ENCODE results near the gene ZSWIM8. TPM values are rescaled to one million over a fixed set of nuclear protein-coding genes. Genes with fewer than 3 reads are reported as not detected.
"Not testable (repeated sequence)": the region's sequence is repeated elsewhere in the genome, so short reads cannot be mapped to it uniquely, and the experiment has no call there.

The ZSWIM8 gene
- total RNA-seq, 3 donors from 2014 or later: 31.3 to 41.2 (median 40.5) TPM

DNA sequence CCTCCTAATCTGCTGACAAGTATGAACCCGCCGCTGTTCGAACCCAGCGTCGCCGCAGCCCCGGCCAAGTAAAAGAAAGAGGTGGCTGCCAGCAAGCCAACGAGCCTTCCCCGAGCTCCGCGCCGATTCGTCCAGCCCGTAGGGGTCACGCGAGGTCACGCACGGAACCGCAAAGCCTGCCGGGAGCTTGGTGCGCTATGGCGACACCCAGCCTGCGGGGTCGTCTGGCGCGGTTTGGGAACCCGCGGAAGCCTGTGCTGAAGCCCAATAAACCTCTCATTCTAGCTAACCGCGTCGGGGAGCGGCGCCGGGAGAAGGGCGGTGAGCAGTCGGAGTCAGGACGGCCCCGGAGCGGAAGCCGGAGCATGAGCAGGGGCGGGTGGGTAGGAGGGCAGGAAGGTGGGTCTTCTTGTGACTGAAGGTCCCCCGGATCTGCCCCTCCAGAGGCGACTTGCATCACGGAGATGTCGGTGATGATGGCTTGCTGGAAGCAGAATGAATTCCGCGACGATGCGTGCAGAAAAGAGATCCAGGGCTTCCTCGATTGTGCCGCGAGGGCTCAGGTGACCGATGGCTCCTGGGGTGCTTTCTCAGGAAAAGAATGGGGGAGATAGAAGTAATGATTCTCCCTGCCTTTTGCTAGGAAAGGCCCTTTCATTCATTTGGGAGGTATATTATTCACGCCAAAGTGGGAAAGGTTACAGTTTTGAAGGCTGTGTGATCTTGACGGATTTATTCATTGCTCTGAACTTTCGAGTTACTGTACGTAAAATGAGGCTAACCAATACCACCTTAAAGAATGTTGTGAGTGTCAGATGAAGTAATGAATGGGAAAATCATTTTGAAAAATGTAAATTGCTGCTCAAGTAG is 3.3 kb upstream of the ZSWIM8 start, which contains the start of gene CHCHD1:
TSS of gene CHCHD1 (plus strand) at position 170 of the 870 bp plus-strand sequence. CDS start at position 198, 28 bp downstream.
- H3K36me3 Mint-ChIP-seq (ENCODE audit: insufficient read depth): peaks cover 7% of the 10 kb centered on the region
- H3K9me3 Mint-ChIP-seq: no peaks in the 10 kb centered on the region
- peaks cover 52% of the 10 kb centered on the region for H3K4me1 Mint-ChIP-seq (ENCODE audit: low read depth)
- H3K4me3 Mint-ChIP-seq: peak within 1 kb of the TSS; percentile 98
- ATAC-seq (peak; percentile 78 to 81), DNase-seq (peak; percentile 85)
- H3K27me3 Mint-ChIP-seq (ENCODE audit: low read depth): no peaks in the 10 kb centered on the region

DNA sequence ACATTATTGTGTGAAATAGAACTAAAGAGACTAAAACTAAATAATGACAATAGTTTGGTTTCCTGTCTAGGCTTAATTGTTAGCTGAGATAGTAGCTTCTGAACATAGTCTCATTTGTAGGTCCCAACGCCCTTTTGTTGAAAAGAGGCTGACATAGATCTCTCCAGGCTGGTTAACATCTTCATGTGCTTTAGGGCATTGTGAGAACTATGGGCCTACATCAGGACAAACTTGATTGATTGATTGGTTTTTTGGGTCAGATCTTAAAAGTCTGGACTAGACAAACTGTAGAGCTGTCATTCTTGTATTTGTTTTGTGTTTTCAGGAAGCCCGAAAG is 2.7 kb upstream of the ZSWIM8 start:
- ATAC-seq (no peak), DNase-seq (no peak)
- Mint-ChIP-seq H3K27me3 (ENCODE audit: low read depth) (no peaks in the 10 kb centered on the region), H3K4me1 (ENCODE audit: low read depth) (peaks cover 52% of the 10 kb centered on the region), H3K36me3 (ENCODE audit: insufficient read depth) (peaks cover 7% of the 10 kb centered on the region), H3K4me3 (peak overlapping the region; percentile 98), H3K9me3 (no peaks in the 10 kb centered on the region)

DNA sequence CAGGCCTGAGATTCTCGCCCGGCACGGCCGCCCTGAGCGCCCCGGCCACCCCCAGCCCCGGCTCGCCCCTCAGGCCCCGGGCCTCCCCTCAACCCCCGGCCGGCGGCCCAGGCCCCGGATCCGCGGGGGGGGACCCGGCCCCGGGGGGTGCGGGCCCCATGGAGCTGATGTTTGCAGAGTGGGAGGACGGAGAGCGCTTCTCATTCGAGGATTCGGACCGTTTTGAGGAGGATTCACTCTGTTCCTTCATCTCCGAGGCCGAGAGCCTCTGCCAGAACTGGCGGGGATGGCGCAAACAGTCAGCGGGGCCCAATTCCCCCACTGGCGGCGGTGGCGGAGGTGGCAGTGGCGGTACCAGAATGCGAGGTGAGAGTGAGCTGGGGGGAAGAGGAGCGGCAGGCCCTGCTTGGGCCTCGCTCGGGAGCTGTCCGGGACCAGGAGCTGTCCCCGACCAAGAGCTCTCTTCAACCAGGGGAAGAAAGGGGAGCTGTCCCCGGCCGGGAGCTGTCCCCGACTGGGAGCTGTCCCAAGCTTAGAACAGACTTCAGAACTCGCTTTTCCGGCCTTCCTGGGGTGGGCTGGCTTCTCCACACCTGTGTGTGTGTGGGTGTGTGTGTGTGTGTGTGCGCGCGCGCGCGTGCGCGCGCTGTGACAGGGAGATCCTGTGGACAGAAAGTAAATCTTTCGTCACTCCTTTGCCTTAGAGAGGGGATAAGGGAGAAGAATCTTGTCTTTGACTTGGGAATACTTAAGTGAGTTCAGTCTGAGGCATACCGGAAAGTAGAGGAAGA is 510 bp downstream of the ZSWIM8 start:
- H3K4me1 Mint-ChIP-seq (ENCODE audit: low read depth): peaks cover 40% of the 10 kb centered on the region

DNA sequence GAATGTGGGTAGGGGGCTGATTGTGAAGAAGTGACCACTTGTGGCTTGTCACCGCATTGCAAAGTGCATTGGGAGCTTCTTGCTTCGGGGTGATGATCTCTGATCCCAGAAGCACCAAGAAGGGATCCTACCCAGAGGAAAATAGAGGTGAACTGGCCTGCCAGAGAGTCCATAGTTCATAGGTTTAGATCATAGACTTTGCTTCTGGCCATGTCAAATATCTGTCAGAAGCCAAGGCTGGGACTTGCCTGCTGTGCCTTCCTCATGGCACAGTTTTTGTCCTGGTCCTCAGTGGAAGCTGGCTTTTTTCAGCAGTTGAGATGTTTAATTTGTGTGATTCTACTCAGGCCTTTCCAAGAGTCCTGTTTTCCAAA is 1.1 kb downstream of the ZSWIM8 start:
- H3K9me3 Mint-ChIP-seq: no peaks in the 10 kb centered on the region
- H3K4me1 Mint-ChIP-seq (ENCODE audit: low read depth): peaks cover 37% of the 10 kb centered on the region
- ATAC-seq: no peak
- peak overlapping the region; percentile 89 for H3K4me3 Mint-ChIP-seq
- H3K36me3 Mint-ChIP-seq (ENCODE audit: insufficient read depth): peaks cover 18% of the 10 kb centered on the region
- H3K27me3 Mint-ChIP-seq (ENCODE audit: low read depth): no peaks in the 10 kb centered on the region
- DNase-seq: no peak

More for the DNA sequence above, 510 bp downstream of the ZSWIM8 start:
- H3K4me3 Mint-ChIP-seq: peak overlapping the region; percentile 89
- ATAC-seq: peak; percentile 9 to 13
- peak; percentile 34 for DNase-seq
- H3K9me3 Mint-ChIP-seq: no peaks in the 10 kb centered on the region
- peaks cover 14% of the 10 kb centered on the region for H3K36me3 Mint-ChIP-seq (ENCODE audit: insufficient read depth)
- no peaks in the 10 kb centered on the region for H3K27me3 Mint-ChIP-seq (ENCODE audit: low read depth)

DNA sequence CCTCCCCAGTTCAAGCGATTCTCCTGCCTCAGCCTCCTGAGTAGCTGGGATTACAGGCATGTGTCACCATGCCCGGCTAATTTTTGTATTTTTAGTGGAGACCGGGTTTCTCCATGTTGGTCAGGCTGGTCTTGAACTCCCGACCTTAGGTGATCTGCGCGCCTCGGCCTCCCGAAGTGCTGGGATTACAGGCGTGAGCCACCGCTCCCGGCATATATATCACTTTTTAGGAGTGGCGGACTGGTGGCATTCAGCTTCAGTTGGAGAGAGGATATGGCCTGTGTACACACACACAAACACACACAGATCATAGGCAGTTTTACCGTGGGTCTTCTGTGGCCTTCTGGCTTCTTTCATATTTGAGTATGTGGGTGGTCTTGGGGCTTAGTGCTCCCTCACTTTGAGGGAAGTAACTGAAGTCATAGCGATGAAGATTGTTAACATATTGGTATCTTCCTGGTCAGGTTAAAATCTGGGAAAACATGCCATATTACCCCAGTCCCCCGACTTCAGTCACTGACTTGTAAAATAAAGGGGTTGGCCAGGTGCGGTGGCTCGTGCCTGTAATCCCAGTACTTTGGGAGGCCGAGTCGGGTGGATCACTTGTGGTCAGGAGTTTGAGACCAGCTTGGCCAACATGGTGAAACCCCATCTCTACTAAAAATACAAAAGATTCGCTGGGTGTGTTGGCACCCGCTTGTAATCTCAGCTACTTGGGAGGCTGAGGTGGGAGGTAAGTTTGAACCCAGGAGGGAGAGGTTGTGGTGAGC is 1.8 kb downstream of the ZSWIM8 start:
- H3K27me3 Mint-ChIP-seq (ENCODE audit: low read depth); ATAC-seq; DNase-seq; H3K9me3 Mint-ChIP-seq: not testable (repeated sequence)
- Mint-ChIP-seq H3K4me1 (ENCODE audit: low read depth) (peaks cover 33% of the 10 kb centered on the region), H3K36me3 (ENCODE audit: insufficient read depth) (peaks cover 18% of the 10 kb centered on the region), H3K4me3 (peak overlapping the region; percentile 89)

DNA sequence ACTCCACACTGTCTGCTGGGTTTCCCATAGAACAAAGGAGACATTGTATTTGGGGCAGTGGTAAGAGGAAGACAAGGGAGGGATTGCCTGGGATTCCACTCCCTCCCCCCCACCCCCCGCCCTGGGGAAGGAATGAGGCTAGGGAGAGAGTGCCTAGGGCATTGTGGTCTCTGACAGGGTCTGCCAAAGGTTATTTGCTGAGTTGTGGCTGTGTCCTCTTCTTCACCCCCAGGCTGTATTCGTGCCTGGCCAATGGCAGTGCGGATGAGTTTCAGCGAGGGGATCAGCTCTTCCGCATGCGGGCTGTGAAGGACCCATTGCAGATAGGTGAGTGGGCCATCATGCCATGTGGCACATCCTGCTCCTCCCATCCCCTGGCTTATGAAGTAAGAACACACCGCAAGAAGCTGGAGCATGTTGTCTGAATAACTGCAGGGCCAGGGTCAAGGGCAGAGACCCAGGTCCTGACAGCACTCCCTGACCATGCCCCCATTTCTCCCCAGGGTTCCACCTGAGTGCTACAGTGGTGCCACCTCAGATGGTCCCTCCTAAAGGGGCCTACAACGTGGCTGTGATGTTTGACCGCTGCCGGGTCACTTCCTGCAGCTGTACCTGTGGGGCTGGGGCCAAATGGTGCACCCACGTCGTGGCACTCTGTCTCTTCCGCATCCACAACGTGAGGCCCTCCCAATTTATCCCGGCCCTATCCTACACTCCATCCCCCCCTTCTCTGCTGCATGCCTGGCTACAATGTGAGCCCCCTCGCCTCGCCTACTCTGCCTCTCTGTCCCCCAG is 3.7 kb downstream of the ZSWIM8 start:
- H3K27me3 Mint-ChIP-seq (ENCODE audit: low read depth): no peaks in the 10 kb centered on the region
- no peak for DNase-seq
- H3K9me3 Mint-ChIP-seq: no peaks in the 10 kb centered on the region
- ATAC-seq: no peak
- peaks cover 28% of the 10 kb centered on the region for H3K36me3 Mint-ChIP-seq (ENCODE audit: insufficient read depth)
- H3K4me3 Mint-ChIP-seq: no peak overlapping the region
- H3K4me1 Mint-ChIP-seq (ENCODE audit: low read depth): peaks cover 23% of the 10 kb centered on the region

DNA sequence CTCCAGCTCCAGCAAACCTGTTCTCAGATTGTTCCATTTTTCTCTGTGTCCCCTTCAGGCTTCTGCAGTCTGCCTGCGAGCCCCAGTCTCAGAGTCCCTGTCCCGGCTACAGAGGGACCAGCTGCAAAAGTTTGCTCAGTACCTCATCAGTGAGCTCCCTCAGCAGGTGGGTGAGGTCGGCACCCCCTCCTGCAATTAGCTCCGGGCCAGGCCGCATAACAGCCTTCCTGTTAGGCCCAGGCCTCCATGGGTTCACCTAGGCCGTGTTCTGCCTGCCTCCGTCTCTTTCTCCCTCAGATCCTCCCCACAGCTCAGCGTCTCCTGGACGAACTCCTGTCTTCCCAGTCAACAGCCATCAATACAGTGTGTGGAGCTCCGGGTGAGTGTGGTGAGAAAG is 4.3 kb downstream of the ZSWIM8 start:
- H3K4me3 Mint-ChIP-seq: no peak overlapping the region
- no peaks in the 10 kb centered on the region for H3K9me3 Mint-ChIP-seq
- peaks cover 31% of the 10 kb centered on the region for H3K36me3 Mint-ChIP-seq (ENCODE audit: insufficient read depth)
- no peaks in the 10 kb centered on the region for H3K27me3 Mint-ChIP-seq (ENCODE audit: low read depth)
- peaks cover 23% of the 10 kb centered on the region for H3K4me1 Mint-ChIP-seq (ENCODE audit: low read depth)
- DNase-seq: no peak
- ATAC-seq: no peak

DNA sequence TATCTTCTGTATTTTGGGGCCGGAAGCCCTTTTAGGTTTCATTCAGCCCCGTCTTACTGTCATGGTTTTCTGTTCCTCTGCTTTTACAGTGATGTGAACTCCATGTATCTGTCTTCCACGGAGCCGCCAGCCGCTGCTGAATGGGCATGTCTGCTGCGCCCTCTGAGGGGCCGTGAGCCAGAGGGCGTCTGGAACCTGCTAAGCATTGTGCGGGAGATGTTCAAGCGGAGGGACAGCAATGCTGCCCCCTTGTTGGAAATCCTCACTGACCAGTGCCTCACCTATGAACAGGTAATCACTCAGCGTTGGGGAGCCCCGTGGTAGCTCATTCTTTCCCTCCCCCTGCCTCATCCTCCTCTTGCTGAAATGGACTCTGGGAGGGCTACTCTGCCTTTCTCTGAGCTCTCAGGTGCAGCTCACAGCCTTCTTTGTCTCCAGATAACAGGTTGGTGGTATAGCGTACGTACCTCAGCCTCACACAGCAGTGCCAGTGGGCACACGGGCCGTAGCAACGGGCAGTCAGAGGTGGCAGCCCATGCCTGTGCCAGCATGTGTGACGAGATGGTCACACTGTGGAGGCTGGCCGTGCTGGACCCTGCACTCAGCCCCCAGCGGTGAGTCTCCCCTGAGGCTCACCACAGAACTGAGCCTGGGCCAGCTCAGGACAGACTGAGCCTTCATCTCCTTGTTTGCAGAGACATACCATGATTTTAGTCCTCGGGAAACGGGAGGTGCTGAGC is 5.7 kb downstream of the ZSWIM8 start:
- no peak for ATAC-seq
- no peak overlapping the region for H3K4me3 Mint-ChIP-seq

DNA sequence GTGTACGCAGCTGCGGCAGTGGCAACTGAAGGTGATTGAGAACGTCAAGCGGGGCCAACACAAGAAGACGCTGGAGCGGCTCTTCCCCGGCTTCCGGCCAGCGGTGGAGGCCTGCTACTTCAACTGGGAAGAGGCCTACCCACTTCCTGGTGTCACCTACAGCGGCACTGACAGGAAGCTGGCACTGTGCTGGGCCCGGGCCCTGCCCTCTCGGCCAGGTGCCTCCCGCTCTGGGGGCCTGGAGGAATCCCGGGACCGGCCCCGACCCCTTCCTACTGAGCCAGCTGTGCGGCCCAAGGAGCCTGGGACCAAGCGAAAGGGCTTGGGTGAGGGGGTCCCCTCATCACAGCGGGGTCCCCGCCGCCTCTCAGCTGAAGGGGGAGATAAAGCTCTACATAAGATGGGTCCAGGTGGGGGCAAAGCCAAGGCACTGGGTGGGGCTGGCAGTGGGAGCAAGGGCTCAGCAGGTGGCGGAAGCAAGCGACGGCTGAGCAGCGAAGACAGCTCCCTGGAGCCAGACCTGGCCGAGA is 6.5 kb downstream of the ZSWIM8 start:
- Mint-ChIP-seq H3K9me3 (no peaks in the 10 kb centered on the region), H3K36me3 (ENCODE audit: insufficient read depth) (peaks cover 39% of the 10 kb centered on the region)

More for the DNA sequence above, 5.7 kb downstream of the ZSWIM8 start:
- no peak for DNase-seq
- H3K4me1 Mint-ChIP-seq (ENCODE audit: low read depth): peaks cover 16% of the 10 kb centered on the region
- peaks cover 33% of the 10 kb centered on the region for H3K36me3 Mint-ChIP-seq (ENCODE audit: insufficient read depth)
- H3K9me3 Mint-ChIP-seq: no peaks in the 10 kb centered on the region
- no peaks in the 10 kb centered on the region for H3K27me3 Mint-ChIP-seq (ENCODE audit: low read depth)

DNA sequence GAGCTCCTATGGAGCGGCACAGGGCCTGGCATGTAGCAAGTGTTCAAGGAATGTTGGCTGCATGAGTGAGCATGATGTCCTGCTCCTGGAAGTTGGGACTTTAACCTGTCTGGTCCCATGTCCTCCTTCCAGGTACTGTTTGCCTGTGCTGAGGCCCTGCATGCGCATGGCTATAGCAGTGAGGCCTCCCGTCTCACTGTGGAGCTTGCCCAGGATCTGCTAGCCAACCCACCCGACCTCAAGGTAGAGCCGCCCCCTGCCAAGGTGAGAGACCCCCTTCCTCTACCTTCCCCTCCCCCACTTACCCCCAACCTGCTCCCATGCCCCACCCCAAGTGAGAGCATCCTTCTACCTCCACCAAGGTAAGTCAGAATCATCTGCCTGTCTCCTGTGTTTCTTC is 8.1 kb downstream of the ZSWIM8 start:
- H3K36me3 Mint-ChIP-seq (ENCODE audit: insufficient read depth): peaks cover 44% of the 10 kb centered on the region
- ATAC-seq (no peak), DNase-seq (no peak)
- H3K27me3 Mint-ChIP-seq (ENCODE audit: low read depth): no peaks in the 10 kb centered on the region
- no peaks in the 10 kb centered on the region for H3K9me3 Mint-ChIP-seq
- H3K4me3 Mint-ChIP-seq: no peak overlapping the region
- peaks cover 2% of the 10 kb centered on the region for H3K4me1 Mint-ChIP-seq (ENCODE audit: low read depth)

More for the DNA sequence above, 6.5 kb downstream of the ZSWIM8 start:
- Mint-ChIP-seq H3K27me3 (ENCODE audit: low read depth) (no peaks in the 10 kb centered on the region), H3K4me3 (no peak overlapping the region), H3K4me1 (ENCODE audit: low read depth) (peaks cover 9% of the 10 kb centered on the region)
- DNase-seq: no peak
- no peak for ATAC-seq

DNA sequence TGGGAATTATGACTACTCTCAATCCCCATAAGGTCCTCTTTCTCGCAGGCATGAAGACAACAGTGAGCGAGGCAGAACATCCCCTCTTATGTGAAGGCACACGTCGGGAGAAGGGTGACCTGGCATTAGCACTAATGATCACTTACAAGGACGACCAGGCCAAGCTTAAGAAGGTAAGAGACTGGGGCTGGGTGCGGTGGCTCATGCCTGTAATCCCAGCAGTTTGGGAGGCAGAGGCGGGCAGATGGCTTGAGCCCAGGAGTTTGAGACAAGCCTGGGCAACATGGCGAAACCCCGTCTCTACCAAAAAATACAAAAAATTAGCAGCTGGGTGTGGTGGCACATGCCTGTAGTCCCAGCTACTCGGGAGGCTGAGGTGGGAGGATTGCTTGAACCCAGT is 10.1 kb downstream of the ZSWIM8 start:
- not testable (repeated sequence) for H3K4me1 Mint-ChIP-seq (ENCODE audit: low read depth); ATAC-seq; H3K4me3 Mint-ChIP-seq; DNase-seq; H3K27me3 Mint-ChIP-seq (ENCODE audit: low read depth); H3K9me3 Mint-ChIP-seq
- H3K36me3 Mint-ChIP-seq (ENCODE audit: insufficient read depth): peaks cover 36% of the 10 kb centered on the region

DNA sequence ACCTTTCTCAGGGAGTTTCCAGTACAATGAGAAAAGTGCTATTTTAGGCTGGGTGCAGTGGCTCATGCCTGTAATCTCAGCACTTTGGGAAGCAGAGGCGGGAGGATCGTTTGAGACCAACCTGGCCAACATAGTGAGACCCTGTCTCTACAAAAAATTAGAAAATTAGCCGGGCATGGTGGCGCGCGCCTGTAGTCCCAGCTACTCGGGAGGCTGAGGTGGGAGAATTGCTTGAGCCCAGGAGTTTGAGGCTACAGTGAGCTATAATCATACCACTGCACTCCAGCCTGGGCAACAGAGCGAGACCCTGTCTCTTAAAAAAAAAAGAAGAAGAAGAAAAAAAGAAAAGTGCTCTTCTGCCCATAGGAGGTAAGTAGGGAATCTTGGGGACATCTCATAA is 10.6 kb downstream of the ZSWIM8 start:
- not testable (repeated sequence) for H3K27me3 Mint-ChIP-seq (ENCODE audit: low read depth); H3K4me3 Mint-ChIP-seq; H3K9me3 Mint-ChIP-seq; DNase-seq; H3K4me1 Mint-ChIP-seq (ENCODE audit: low read depth); ATAC-seq
- H3K36me3 Mint-ChIP-seq (ENCODE audit: insufficient read depth): peaks cover 33% of the 10 kb centered on the region

DNA sequence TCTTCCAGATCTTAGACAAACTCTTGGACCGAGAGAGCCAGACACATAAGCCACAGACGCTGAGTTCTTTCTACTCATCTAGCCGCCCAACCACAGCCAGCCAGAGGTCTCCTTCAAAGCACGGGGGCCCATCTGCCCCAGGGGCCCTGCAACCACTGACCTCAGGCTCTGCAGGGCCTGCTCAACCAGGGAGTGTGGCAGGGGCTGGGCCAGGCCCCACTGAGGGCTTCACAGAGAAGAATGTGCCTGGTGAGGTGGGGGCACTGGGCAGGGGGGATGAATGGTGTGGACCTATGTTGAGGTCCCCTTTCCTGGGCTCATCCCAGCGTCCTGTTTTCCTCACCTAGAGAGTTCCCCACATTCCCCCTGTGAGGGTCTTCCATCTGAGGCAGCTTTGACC is 11.4 kb downstream of the ZSWIM8 start:
- Mint-ChIP-seq H3K9me3 (no peaks in the 10 kb centered on the region), H3K36me3 (ENCODE audit: insufficient read depth) (peaks cover 29% of the 10 kb centered on the region), H3K27me3 (ENCODE audit: low read depth) (no peaks in the 10 kb centered on the region), H3K4me3 (no peak overlapping the region), H3K4me1 (ENCODE audit: low read depth) (peaks cover 1% of the 10 kb centered on the region)
- DNase-seq (no peak), ATAC-seq (no peak)

Measured in activated T-cell treated with anti-CD3 and anti-CD28 coated beads, Interleukin-2, amount 50 U/mL, for 4 hours (primary cell).